ENCODE results near the gene DTNBP1. TPM values are rescaled to one million over a fixed set of nuclear protein-coding genes. Genes with fewer than 3 reads are reported as not detected.

The DTNBP1 gene
- total and polyA plus RNA-seq, 3 donors from 2014 or later = 21.8 to 25.4 (median 22.6) TPM

- Histone ChIP-seq H3K4me3 (no peak overlapping the region), H3K4me1 (no peaks in the 10 kb centered on the region), H3K36me3 (ENCODE audit: low read depth, missing control alignments) (no peaks in the 10 kb centered on the region), H3K9me3 (no peaks in the 10 kb centered on the region), H3K27ac (no peak overlapping the region), H3K27me3 (no peaks in the 10 kb centered on the region)
- no peak for DNase-seq
- WGBS, 2 donors = 86 to 89% methylated on average over 3 of the region's 3 CpGs
- intact Hi-C loops (cut with DNase I; ENCODE audit: low total_unique reads) = no loop called here
- TF ChIP-seq, protein P1, sequence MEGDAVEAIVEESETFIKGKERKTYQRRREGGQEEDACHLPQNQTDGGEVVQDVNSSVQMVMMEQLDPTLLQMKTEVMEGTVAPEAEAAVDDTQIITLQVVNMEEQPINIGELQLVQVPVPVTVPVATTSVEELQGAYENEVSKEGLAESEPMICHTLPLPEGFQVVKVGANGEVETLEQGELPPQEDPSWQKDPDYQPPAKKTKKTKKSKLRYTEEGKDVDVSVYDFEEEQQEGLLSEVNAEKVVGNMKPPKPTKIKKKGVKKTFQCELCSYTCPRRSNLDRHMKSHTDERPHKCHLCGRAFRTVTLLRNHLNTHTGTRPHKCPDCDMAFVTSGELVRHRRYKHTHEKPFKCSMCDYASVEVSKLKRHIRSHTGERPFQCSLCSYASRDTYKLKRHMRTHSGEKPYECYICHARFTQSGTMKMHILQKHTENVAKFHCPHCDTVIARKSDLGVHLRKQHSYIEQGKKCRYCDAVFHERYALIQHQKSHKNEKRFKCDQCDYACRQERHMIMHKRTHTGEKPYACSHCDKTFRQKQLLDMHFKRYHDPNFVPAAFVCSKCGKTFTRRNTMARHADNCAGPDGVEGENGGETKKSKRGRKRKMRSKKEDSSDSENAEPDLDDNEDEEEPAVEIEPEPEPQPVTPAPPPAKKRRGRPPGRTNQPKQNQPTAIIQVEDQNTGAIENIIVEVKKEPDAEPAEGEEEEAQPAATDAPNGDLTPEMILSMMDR (IDR thresholded peaks at IDR 0.05) = no peak
- no peak for TF ChIP-seq POLR2A (IDR thresholded peaks at IDR 0.05)
These were observed 84.0 kb downstream of the DTNBP1 start for GRCh38 chr6:15578716-15579391.

DNA sequence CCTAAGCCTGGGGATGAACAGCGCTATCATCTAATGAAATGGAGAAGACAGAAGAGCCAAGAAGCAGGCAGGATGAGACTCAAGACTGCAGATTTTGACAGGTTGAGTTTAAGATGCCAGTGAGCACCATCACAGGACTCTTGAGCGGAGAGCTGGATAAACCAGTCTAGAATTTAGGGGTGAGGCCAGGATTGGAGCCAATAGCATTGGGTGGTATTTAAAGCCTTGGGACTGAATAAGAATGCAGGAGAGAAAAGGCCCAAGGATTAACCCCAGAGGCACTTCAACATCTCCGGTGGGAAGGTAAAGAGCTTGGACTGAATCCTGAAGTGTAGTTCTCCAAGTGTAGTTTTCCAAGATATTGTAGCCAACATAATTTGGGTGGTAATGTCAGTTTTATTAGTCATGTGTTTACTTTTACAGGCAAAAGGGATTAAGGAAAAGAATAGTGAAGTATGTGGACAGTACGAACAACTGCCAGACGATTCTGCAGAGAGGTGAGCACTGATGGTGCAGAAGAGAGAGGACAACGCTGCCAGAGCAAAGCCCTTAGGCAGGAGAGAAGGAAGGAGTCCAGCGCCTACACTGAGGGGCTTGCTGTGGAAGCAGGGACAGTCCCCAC lies 85.2 kb downstream of the DTNBP1 start:
- intact Hi-C loops (cut with DNase I; ENCODE audit: low total_unique reads) = no loop called here
- no peaks in the 10 kb centered on the region for H3K4me1 ChIP-seq
- no peak overlapping the region for H3K27ac ChIP-seq
- TF ChIP-seq POLR2A (IDR thresholded peaks at IDR 0.05) = no peak
- TF ChIP-seq, protein P1 (IDR thresholded peaks at IDR 0.05) = no peak
- no peaks in the 10 kb centered on the region for H3K9me3 ChIP-seq
- no peaks in the 10 kb centered on the region for H3K27me3 ChIP-seq
- H3K4me3 ChIP-seq = no peak overlapping the region
- DNase-seq = no peak
- WGBS, 2 donors = 93% methylated on average over 7 of the region's 7 CpGs
- H3K36me3 ChIP-seq (ENCODE audit: low read depth, missing control alignments) = no peaks in the 10 kb centered on the region

DNA sequence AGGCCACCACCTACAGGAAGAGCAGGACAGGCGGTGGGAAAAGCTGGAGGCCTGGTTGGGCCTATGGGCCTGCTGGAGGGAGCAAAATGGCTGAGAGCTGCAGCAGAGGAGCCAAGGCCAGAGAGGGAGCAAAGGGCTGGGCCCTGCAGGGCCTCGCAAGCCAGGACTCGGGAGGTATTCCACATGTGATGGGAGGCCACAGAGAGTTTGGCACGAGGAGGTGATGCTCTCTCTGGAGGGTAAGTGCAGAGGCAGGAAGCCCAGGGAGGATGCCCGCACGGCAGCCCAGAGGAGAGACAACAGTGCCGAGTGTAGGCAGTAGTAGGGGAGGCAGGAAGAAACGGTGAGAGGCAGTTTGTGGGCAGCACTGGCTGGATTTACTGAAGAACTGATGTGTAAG lies 85.7 kb downstream of the DTNBP1 start:
- Histone ChIP-seq H3K27ac (no peak overlapping the region), H3K27me3 (no peaks in the 10 kb centered on the region), H3K4me3 (no peak overlapping the region), H3K9me3 (no peaks in the 10 kb centered on the region), H3K36me3 (ENCODE audit: low read depth, missing control alignments) (no peaks in the 10 kb centered on the region), H3K4me1 (no peaks in the 10 kb centered on the region)
- no peak for DNase-seq
- WGBS, 2 donors = 91 to 96% methylated on average over 8 of the region's 8 CpGs
- intact Hi-C loops (cut with DNase I; ENCODE audit: low total_unique reads) = no loop called here
- TF ChIP-seq, protein P1 (IDR thresholded peaks at IDR 0.05) = no peak
- TF ChIP-seq POLR2A (IDR thresholded peaks at IDR 0.05) = no peak

- no peak for DNase-seq
- Histone ChIP-seq H3K27me3 (no peaks in the 10 kb centered on the region), H3K4me3 (no peak overlapping the region), H3K36me3 (ENCODE audit: low read depth, missing control alignments) (no peaks in the 10 kb centered on the region), H3K27ac (no peak overlapping the region), H3K4me1 (no peaks in the 10 kb centered on the region), H3K9me3 (no peaks in the 10 kb centered on the region)
- TF ChIP-seq, protein P1 (IDR thresholded peaks at IDR 0.05) = no peak
- no peak for TF ChIP-seq POLR2A (IDR thresholded peaks at IDR 0.05)
- intact Hi-C loops (cut with DNase I; ENCODE audit: low total_unique reads) = no loop called here
- 91% methylated on average over 5 of the region's 5 CpGs for WGBS, 2 donors
These were observed 87.3 kb downstream of the DTNBP1 start for GRCh38 chr6:15575357-15576033.

Data from testis (tissue), 3 donors.